WTC11 (cell line): ENCODE data around the gene ZNF841. TPM values are rescaled to one million over a fixed set of nuclear protein-coding genes. Genes with fewer than 3 reads are reported as not detected.

Experiments used
- ATAC-seq: fragments of 200-7000 bp; cut with Tn5 transposase; 2 replicates; pipeline ENCODE4 v1.10.0; 2021; ENCODE audit warnings: mild to moderate bottlenecking, moderate library complexity
- CTCF ChIA-PET: fragments of 300-600 bp; sonication (Branson Sonifier 250); formaldehyde crosslinking; loops from one replicate; lab custom pipeline; 2021; ENCODE audit warnings: antibody characterized with exemption; lab: Charles Lee
- POLR2A ChIA-PET: fragments of 350-600 bp; sonication (Branson Sonifier 250); formaldehyde crosslinking; loops from one replicate; lab custom pipeline; 2021; ENCODE audit warnings: antibody characterized with exemption; lab: Charles Lee
- DNase-seq: peaks from one replicate; pipeline ENCODE4 v3.0.0; 2021; ENCODE audit warnings: low spot score
- H3K27ac Mint-ChIP-seq: 2 replicates; pipeline ENCODE4 v1.8.0; 2021; ENCODE audit warnings: mixed read lengths
- H3K27me3 Mint-ChIP-seq: 2 replicates; pipeline ENCODE4 v1.8.0; 2021; ENCODE audit warnings: low read depth, mild to moderate bottlenecking, moderate library complexity, mixed read lengths
- H3K36me3 Mint-ChIP-seq: 2 replicates; pipeline ENCODE4 v1.8.0; 2021; ENCODE audit warnings: mixed read lengths
- H3K4me1 Mint-ChIP-seq: 2 replicates; pipeline ENCODE4 v1.8.0; 2022; ENCODE audit warnings: mixed read lengths
- H3K4me3 Mint-ChIP-seq: 2 replicates; pipeline ENCODE4 v1.8.0; 2021; ENCODE audit warnings: mild to moderate bottlenecking, moderate library complexity, mixed read lengths
- H3K9me3 Mint-ChIP-seq: 2 replicates; pipeline ENCODE4 v1.8.0; 2021; ENCODE audit warnings: mixed read lengths
- CTCF ChIP-seq: fragments of 200-600 bp; IDR thresholded peaks from 2 replicates; pipeline ENCODE4 v1.8.0; 2022; ENCODE audit warnings: antibody characterized with exemption
- E2F1 ChIP-seq: sonication (generic); formaldehyde crosslinking; IDR thresholded peaks from 2 replicates; pipeline ENCODE4 v1.8.0; 2022; ENCODE audit warnings: mild to moderate bottlenecking, missing genetic modification reagents
- ETV6 ChIP-seq: sonication (generic); formaldehyde crosslinking; IDR thresholded peaks from 2 replicates; pipeline ENCODE4 v1.8.1; 2022; ENCODE audit warnings: mild to moderate bottlenecking, missing genetic modification reagents
- FOXJ3 ChIP-seq: sonication (generic); formaldehyde crosslinking; IDR thresholded peaks from 2 replicates; pipeline ENCODE4 v1.9.0; 2021; ENCODE audit warnings: missing genetic modification reagents, mild to moderate bottlenecking, borderline replicate concordance
- FOXP1 ChIP-seq: sonication (generic); formaldehyde crosslinking; IDR thresholded peaks from 2 replicates; pipeline ENCODE4 v1.8.0; 2022; ENCODE audit warnings: missing genetic modification reagents, mild to moderate bottlenecking, moderate library complexity, borderline replicate concordance
- FOXP4 ChIP-seq: sonication (generic); formaldehyde crosslinking; IDR thresholded peaks from 2 replicates; pipeline ENCODE4 v1.8.0; 2022; ENCODE audit warnings: mild to moderate bottlenecking, missing genetic modification reagents
- GRHL2 ChIP-seq: fragments of 250-450 bp; sonication (Bioruptor Pico); IDR thresholded peaks from 2 replicates; pipeline ENCODE4 v1.8.0; 2022; ENCODE audit warnings: mild to moderate bottlenecking, moderate library complexity; ENCODE audit not compliant: insufficient replicate concordance, severe bottlenecking
- GTF2I ChIP-seq: fragments of 250-450 bp; sonication (Bioruptor Pico); conservative IDR thresholded peaks from 2 replicates; pipeline ENCODE4 v1.4.0; 2021; ENCODE audit warnings: mild to moderate bottlenecking
- HMGXB4 ChIP-seq: sonication (generic); formaldehyde crosslinking; IDR thresholded peaks from 2 replicates; pipeline ENCODE4 v1.8.1; 2023; ENCODE audit warnings: mild to moderate bottlenecking, moderate library complexity, missing genetic modification reagents
- MLX ChIP-seq: sonication (generic); formaldehyde crosslinking; IDR thresholded peaks from 2 replicates; pipeline ENCODE4 v1.8.1; 2023; ENCODE audit warnings: mild to moderate bottlenecking, missing genetic modification reagents, moderate library complexity
- NR1H2 ChIP-seq: sonication (generic); formaldehyde crosslinking; IDR thresholded peaks from 2 replicates; pipeline ENCODE4 v1.9.0; 2021; ENCODE audit warnings: mild to moderate bottlenecking, moderate library complexity, missing genetic modification reagents
- NR2C2 ChIP-seq: sonication (generic); formaldehyde crosslinking; IDR thresholded peaks from 2 replicates; pipeline ENCODE4 v1.8.0; 2022; ENCODE audit warnings: mild to moderate bottlenecking, missing genetic modification reagents
- NR3C1 ChIP-seq: sonication (generic); formaldehyde crosslinking; conservative IDR thresholded peaks from 2 replicates; pipeline ENCODE4 v1.8.1; 2023; ENCODE audit warnings: low read depth, mild to moderate bottlenecking, missing genetic modification reagents
- PRRX2 ChIP-seq: fragments of 250-450 bp; sonication (Bioruptor Pico); IDR thresholded peaks from 2 replicates; pipeline ENCODE4 v1.8.0; 2021; ENCODE audit warnings: mild to moderate bottlenecking
- RELA ChIP-seq: sonication (generic); formaldehyde crosslinking; IDR thresholded peaks from 2 replicates; pipeline ENCODE4 v1.8.1; 2022; ENCODE audit warnings: missing genetic modification reagents, mild to moderate bottlenecking, borderline replicate concordance
- RORB ChIP-seq: fragments of 250-450 bp; sonication (Bioruptor Pico); IDR thresholded peaks from 2 replicates; pipeline ENCODE4 v1.9.0; 2021; ENCODE audit warnings: mild to moderate bottlenecking
- SMAD3 ChIP-seq: sonication (generic); formaldehyde crosslinking; IDR thresholded peaks from 2 replicates; pipeline ENCODE4 v1.8.0; 2022; ENCODE audit warnings: missing genetic modification reagents, mild to moderate bottlenecking, borderline replicate concordance
- SP1 ChIP-seq: sonication (generic); formaldehyde crosslinking; conservative IDR thresholded peaks from 2 replicates; pipeline ENCODE4 v1.8.1; 2022; ENCODE audit warnings: missing genetic modification reagents
- USF1 ChIP-seq: sonication (generic); formaldehyde crosslinking; IDR thresholded peaks from 2 replicates; pipeline ENCODE4 v1.8.0; 2022; ENCODE audit warnings: mild to moderate bottlenecking, missing genetic modification reagents
- ZBTB21 ChIP-seq: sonication (generic); formaldehyde crosslinking; IDR thresholded peaks from 2 replicates; pipeline ENCODE4 v1.8.1; 2023; ENCODE audit warnings: mild to moderate bottlenecking, missing genetic modification reagents, borderline replicate concordance
- ZNF232 ChIP-seq: sonication (generic); formaldehyde crosslinking; IDR thresholded peaks from 2 replicates; pipeline ENCODE4 v1.8.0; 2022; ENCODE audit warnings: mild to moderate bottlenecking, missing genetic modification reagents
- ZNF396 ChIP-seq: fragments of 250-450 bp; sonication (Bioruptor Pico); IDR thresholded peaks from 2 replicates; pipeline ENCODE4 v1.8.0; 2021; ENCODE audit warnings: mild to moderate bottlenecking, moderate library complexity, borderline replicate concordance
- ZNF423 ChIP-seq: fragments of 250-450 bp; sonication (Bioruptor Pico); IDR thresholded peaks from 2 replicates; pipeline ENCODE4 v2.1.2; 2022; ENCODE audit warnings: mild to moderate bottlenecking, moderate library complexity
- ZNF671 ChIP-seq: fragments of 250-450 bp; sonication (Bioruptor Pico); IDR thresholded peaks from 2 replicates; pipeline ENCODE4 v1.8.0; 2021; ENCODE audit warnings: mild to moderate bottlenecking
- total RNA-seq: library from RNA; stranded (reverse); gene quantifications from 3 replicates; pipeline ENCODE4 v1.2.3, GENCODE V29; 2021

Gene ZNF841
- total RNA-seq, 1 experiment from 2014 or later = 27.9 TPM

GRCh38 chr19:52140032-52140710 lies 44.6 kb upstream of the ZNF841 start:
- ATAC-seq (peak; percentile 92), DNase-seq (no peak)
- peak overlapping the region; percentile 86; the same call in 1 of the 2 replicates for H3K27ac Mint-ChIP-seq
- H3K4me3 Mint-ChIP-seq = peak overlapping the region; percentile 97
- POLR2A ChIA-PET = interaction anchor here (3.0 kb wide), 1 partner anchor 49 kb away, joined by 21 read pairs; the partner anchor contains the start of gene PPP2R1A
- peaks cover 5% of the 10 kb centered on the region for H3K9me3 Mint-ChIP-seq
- TF ChIP-seq NR2C2 (CRISPR knock-in tag) (no peak), USF1 (CRISPR knock-in tag) (no peak), ZBTB21 (CRISPR knock-in tag) (no peak), E2F1 (CRISPR knock-in tag) (no peak), NR3C1 (CRISPR knock-in tag) (no peak), ZNF232 (no peak), RORB (CRISPR knock-in tag) (no peak)
- H3K4me1 Mint-ChIP-seq = peaks cover 22% of the 10 kb centered on the region
- CTCF ChIA-PET = interaction anchor here (2.1 kb wide), 1 partner anchor 64 kb away, joined by 8 read pairs; no protein-coding TSS in a partner anchor
- no peaks in the 10 kb centered on the region; the same call in 1 of the 2 replicates for H3K27me3 Mint-ChIP-seq
- peaks cover 10% of the 10 kb centered on the region for H3K36me3 Mint-ChIP-seq

GRCh38 chr19:52139252-52140031 lies 43.9 kb upstream of the ZNF841 start, which contains the start of gene ZNF616:
TSS of gene ZNF616 (minus strand) at chr19:52139938. CDS start at chr19:52130512, 9,426 bp downstream.
- POLR2A ChIA-PET = interaction anchor here (0.6 to 3.0 kb wide), 3 partner anchors 31 to 49 kb away, joined by 3 to 21 read pairs (median 3); partner anchors contain the start of gene PPP2R1A
- Mint-ChIP-seq H3K4me3 (peak within 1 kb of the TSS; percentile 97), H3K9me3 (peaks cover 1% of the 10 kb centered on the region), H3K36me3 (peaks cover 15% of the 10 kb centered on the region), H3K4me1 (peaks cover 24% of the 10 kb centered on the region), H3K27ac (peak within 1 kb of the TSS; percentile 97), H3K27me3 (no peaks in the 10 kb centered on the region; the same call in 1 of the 2 replicates)
- ATAC-seq (peak; percentile 83), DNase-seq (peak; percentile 99)
- CTCF ChIA-PET = interaction anchor here (0.6 to 2.7 kb wide), 7 partner anchors 38 to 207 kb away, joined by 3 to 20 read pairs (median 3); partner anchors contain the start of gene PPP2R1A
- no peak for TF ChIP-seq NR2C2 (CRISPR knock-in tag)
- no peak for TF ChIP-seq SMAD3 (CRISPR knock-in tag)
- TF ChIP-seq ZNF423 (CRISPR knock-in tag) = no peak
- TF ChIP-seq ZNF396 = no peak
- no peak for TF ChIP-seq GTF2I (CRISPR knock-in tag)
- no peak for TF ChIP-seq GRHL2 (CRISPR knock-in tag)
- no peak; the same call in 1 of the 2 replicates for TF ChIP-seq ZNF671
- TF ChIP-seq FOXJ3 (CRISPR knock-in tag) = no peak
- no peak for TF ChIP-seq ETV6 (CRISPR knock-in tag)
- no peak for TF ChIP-seq NR1H2
- TF ChIP-seq PRRX2 (CRISPR knock-in tag) = no peak
- peak; percentile 69 for TF ChIP-seq SP1 (CRISPR knock-in tag)
- TF ChIP-seq HMGXB4 = peak; percentile 60; the same call in 1 of the 2 replicates
- no peak for TF ChIP-seq MLX (CRISPR knock-in tag)
- TF ChIP-seq FOXP1 = 0 out of 2 replicates have a peak, but pooled peaks have one; percentile 25
- TF ChIP-seq FOXP4 = 0 out of 2 replicates have a peak, but pooled peaks have one; percentile 13
- TF ChIP-seq CTCF = peak; percentile 49; the same call in 1 of the 2 replicates
- no peak for TF ChIP-seq RELA (CRISPR knock-in tag)
